GM19099 (cell line): ENCODE results near the gene ACAA2.

Experiments
- POLR2A ChIP-seq: IDR thresholded peaks from 3 replicates; pipeline ENCODE4 v1.6.1; 2011; ENCODE audit warnings: low read depth; ENCODE audit not compliant: insufficient read length; ENCODE audit errors: extremely low read depth

The ACAA2 gene

GRCh38 chr18:49847524-49847923 lies 34.2 kb upstream of the ACAA2 start:
- no peak for TF ChIP-seq POLR2A

GRCh38 chr18:49846718-49847470 lies 33.6 kb upstream of the ACAA2 start:
- no peak for TF ChIP-seq POLR2A

GRCh38 chr18:49846361-49846662 lies 33.0 kb upstream of the ACAA2 start:
- TF ChIP-seq POLR2A: no peak

GRCh38 chr18:49845629-49846360 lies 32.5 kb upstream of the ACAA2 start:
- no peak for TF ChIP-seq POLR2A

GRCh38 chr18:49844903-49845302 lies 31.6 kb upstream of the ACAA2 start:
- no peak for TF ChIP-seq POLR2A

- no peak for TF ChIP-seq POLR2A
Observed at GRCh38 chr18:49843778-49844625, 30.7 kb upstream of the ACAA2 start.

- TF ChIP-seq POLR2A: no peak
Observed at GRCh38 chr18:49843131-49843530, 29.8 kb upstream of the ACAA2 start.

- no peak for TF ChIP-seq POLR2A
Observed at GRCh38 chr18:49842656-49843055, 29.3 kb upstream of the ACAA2 start.

GRCh38 chr18:49841236-49842217 lies 28.2 kb upstream of the ACAA2 start:
- no peak for TF ChIP-seq POLR2A

- TF ChIP-seq POLR2A: no peak
Observed at GRCh38 chr18:49839012-49839411, 25.7 kb upstream of the ACAA2 start.

GRCh38 chr18:49838381-49838780 lies 25.0 kb upstream of the ACAA2 start:
- no peak for TF ChIP-seq POLR2A

- no peak for TF ChIP-seq POLR2A
Observed at GRCh38 chr18:49837889-49838288, 24.6 kb upstream of the ACAA2 start.

GRCh38 chr18:49835405-49835804 lies 22.1 kb upstream of the ACAA2 start:
- TF ChIP-seq POLR2A: no peak

GRCh38 chr18:49834258-49834657 lies 20.9 kb upstream of the ACAA2 start:
- TF ChIP-seq POLR2A: no peak
